Measurements from ENCODE around the gene NECAP2. TPM values are rescaled to one million over a fixed set of nuclear protein-coding genes. Genes with fewer than 3 reads are reported as not detected.
A peak's percentile ranks its signal among the peaks of the same experiment; 100 is the strongest.

The NECAP2 gene
- total and polyA plus RNA-seq, 10 of the 15 experiments (the other 5 are each of a cell fraction or from before 2014, with no cell fraction given) = 16.3 to 98.0 (median 57.4) TPM

DNA sequence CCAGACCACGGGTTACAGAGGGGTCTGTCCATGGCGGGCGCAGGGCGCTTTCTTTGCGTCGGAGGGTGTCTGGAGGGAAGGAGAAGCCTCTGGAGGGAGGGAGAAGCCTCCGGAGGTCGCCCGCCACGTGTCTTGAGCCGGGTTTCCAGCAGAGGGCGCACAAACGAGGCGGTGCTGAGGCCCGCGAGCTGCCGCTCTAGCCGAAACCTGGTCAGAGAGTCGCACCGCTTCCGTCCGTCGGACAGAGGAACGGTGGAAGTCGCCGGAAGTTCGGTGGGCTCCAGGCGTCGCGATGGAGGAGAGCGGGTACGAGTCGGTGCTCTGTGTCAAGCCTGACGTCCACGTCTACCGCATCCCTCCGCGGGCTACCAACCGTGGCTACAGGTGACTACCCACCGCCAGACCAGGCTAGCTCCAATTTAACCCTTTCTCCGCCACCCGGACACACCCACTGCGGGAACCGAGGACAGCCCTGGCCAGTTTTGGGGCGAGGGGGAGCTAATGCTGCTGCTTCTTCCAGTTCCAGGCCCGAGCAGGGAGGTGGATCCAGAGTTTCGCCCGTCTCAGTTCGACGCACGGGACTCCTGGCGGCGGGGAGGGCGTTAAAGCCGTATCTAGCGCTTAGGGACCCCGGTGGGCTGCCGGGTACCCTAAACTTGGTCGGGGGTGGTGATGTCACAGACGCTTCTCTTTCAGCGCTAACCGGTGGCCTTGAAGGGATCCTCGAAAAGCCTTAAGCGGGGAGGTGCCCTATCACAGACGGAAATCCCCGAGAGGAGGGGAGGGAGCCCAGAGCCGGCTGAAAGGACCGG, at the start of gene NECAP2 (continued):
- TF ChIP-seq, protein P1, sequence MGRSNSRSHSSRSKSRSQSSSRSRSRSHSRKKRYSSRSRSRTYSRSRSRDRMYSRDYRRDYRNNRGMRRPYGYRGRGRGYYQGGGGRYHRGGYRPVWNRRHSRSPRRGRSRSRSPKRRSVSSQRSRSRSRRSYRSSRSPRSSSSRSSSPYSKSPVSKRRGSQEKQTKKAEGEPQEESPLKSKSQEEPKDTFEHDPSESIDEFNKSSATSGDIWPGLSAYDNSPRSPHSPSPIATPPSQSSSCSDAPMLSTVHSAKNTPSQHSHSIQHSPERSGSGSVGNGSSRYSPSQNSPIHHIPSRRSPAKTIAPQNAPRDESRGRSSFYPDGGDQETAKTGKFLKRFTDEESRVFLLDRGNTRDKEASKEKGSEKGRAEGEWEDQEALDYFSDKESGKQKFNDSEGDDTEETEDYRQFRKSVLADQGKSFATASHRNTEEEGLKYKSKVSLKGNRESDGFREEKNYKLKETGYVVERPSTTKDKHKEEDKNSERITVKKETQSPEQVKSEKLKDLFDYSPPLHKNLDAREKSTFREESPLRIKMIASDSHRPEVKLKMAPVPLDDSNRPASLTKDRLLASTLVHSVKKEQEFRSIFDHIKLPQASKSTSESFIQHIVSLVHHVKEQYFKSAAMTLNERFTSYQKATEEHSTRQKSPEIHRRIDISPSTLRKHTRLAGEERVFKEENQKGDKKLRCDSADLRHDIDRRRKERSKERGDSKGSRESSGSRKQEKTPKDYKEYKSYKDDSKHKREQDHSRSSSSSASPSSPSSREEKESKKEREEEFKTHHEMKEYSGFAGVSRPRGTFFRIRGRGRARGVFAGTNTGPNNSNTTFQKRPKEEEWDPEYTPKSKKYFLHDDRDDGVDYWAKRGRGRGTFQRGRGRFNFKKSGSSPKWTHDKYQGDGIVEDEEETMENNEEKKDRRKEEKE (IDR thresholded peaks at IDR 0.05) = no peak
- TF ChIP-seq BACH1 (IDR thresholded peaks at IDR 0.05; ENCODE audit: borderline replicate concordance) = peak; percentile 19; the same call in 1 of the 2 replicates
- TF ChIP-seq, protein P2, sequence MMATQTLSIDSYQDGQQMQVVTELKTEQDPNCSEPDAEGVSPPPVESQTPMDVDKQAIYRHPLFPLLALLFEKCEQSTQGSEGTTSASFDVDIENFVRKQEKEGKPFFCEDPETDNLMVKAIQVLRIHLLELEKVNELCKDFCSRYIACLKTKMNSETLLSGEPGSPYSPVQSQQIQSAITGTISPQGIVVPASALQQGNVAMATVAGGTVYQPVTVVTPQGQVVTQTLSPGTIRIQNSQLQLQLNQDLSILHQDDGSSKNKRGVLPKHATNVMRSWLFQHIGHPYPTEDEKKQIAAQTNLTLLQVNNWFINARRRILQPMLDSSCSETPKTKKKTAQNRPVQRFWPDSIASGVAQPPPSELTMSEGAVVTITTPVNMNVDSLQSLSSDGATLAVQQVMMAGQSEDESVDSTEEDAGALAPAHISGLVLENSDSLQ (IDR thresholded peaks at IDR 0.05) = 0 out of 2 replicates have a peak, but pooled peaks have one; percentile 43
- 0 out of 2 replicates have a peak, but pooled peaks have one; percentile 78 for TF ChIP-seq MTA3 (IDR thresholded peaks at IDR 0.05; ENCODE audit: borderline replicate concordance, low read length)
- TF ChIP-seq TCF3 (IDR thresholded peaks at IDR 0.05; ENCODE audit: borderline replicate concordance, insufficient read depth, low read depth, low read length) = 0 out of 2 replicates have a peak, but pooled peaks have one; percentile 35
- TF ChIP-seq, protein P3, sequence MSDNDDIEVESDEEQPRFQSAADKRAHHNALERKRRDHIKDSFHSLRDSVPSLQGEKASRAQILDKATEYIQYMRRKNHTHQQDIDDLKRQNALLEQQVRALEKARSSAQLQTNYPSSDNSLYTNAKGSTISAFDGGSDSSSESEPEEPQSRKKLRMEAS (IDR thresholded peaks at IDR 0.05; ENCODE audit: low read depth, low read length) = peak; percentile 97
- TF ChIP-seq CBX3 (IDR thresholded peaks at IDR 0.05; ENCODE audit: borderline replicate concordance, low read depth) = no peak
- TF ChIP-seq, protein P4, sequence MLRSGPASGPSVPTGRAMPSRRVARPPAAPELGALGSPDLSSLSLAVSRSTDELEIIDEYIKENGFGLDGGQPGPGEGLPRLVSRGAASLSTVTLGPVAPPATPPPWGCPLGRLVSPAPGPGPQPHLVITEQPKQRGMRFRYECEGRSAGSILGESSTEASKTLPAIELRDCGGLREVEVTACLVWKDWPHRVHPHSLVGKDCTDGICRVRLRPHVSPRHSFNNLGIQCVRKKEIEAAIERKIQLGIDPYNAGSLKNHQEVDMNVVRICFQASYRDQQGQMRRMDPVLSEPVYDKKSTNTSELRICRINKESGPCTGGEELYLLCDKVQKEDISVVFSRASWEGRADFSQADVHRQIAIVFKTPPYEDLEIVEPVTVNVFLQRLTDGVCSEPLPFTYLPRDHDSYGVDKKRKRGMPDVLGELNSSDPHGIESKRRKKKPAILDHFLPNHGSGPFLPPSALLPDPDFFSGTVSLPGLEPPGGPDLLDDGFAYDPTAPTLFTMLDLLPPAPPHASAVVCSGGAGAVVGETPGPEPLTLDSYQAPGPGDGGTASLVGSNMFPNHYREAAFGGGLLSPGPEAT (IDR thresholded peaks at IDR 0.05; ENCODE audit: low read depth) = peak; percentile 77; the same call in 1 of the 2 replicates
- no peak for TF ChIP-seq BRCA1 (IDR thresholded peaks at IDR 0.05; ENCODE audit: low read depth, low read length)
- TF ChIP-seq HCFC1 (IDR thresholded peaks at IDR 0.05; ENCODE audit: low read length) = peak; percentile 68
- TF ChIP-seq BMI1 (IDR thresholded peaks at IDR 0.05; ENCODE audit: borderline replicate concordance) = no peak
- peak; percentile 66; the same call in 1 of the 2 replicates for TF ChIP-seq SMAD5 (IDR thresholded peaks at IDR 0.05; ENCODE audit: low read depth)
- peak; percentile 90 for TF ChIP-seq MYC (IDR thresholded peaks at IDR 0.05; ENCODE audit: insufficient read depth, insufficient read length, insufficient replicate concordance, low read length, severe bottlenecking)
- TF ChIP-seq YY1 (IDR thresholded peaks at IDR 0.05; ENCODE audit: low read depth, low read length) = peak; percentile 90
- peak; percentile 90 for TF ChIP-seq GABPA (IDR thresholded peaks at IDR 0.05; ENCODE audit: low read depth)
- TF ChIP-seq, protein P5, sequence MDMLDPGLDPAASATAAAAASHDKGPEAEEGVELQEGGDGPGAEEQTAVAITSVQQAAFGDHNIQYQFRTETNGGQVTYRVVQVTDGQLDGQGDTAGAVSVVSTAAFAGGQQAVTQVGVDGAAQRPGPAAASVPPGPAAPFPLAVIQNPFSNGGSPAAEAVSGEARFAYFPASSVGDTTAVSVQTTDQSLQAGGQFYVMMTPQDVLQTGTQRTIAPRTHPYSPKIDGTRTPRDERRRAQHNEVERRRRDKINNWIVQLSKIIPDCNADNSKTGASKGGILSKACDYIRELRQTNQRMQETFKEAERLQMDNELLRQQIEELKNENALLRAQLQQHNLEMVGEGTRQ (IDR thresholded peaks at IDR 0.05; ENCODE audit: borderline replicate concordance, low read depth, low read length) = peak; percentile 13
- no peak for TF ChIP-seq RBBP5 (conservative IDR thresholded peaks at IDR 0.05)
- no peak for TF ChIP-seq WRNIP1 (IDR thresholded peaks at IDR 0.05; ENCODE audit: borderline replicate concordance, low read depth, low read length)
- TF ChIP-seq, protein P6, sequence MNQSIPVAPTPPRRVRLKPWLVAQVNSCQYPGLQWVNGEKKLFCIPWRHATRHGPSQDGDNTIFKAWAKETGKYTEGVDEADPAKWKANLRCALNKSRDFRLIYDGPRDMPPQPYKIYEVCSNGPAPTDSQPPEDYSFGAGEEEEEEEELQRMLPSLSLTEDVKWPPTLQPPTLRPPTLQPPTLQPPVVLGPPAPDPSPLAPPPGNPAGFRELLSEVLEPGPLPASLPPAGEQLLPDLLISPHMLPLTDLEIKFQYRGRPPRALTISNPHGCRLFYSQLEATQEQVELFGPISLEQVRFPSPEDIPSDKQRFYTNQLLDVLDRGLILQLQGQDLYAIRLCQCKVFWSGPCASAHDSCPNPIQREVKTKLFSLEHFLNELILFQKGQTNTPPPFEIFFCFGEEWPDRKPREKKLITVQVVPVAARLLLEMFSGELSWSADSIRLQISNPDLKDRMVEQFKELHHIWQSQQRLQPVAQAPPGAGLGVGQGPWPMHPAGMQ (IDR thresholded peaks at IDR 0.05; ENCODE audit: borderline replicate concordance) = no peak
- TF ChIP-seq CBFB (IDR thresholded peaks at IDR 0.05; ENCODE audit: low read depth) = peak; percentile 72; the same call in 1 of the 2 replicates
- peak; percentile 87; the same call in 1 of the 2 replicates for TF ChIP-seq TAF1 (IDR thresholded peaks at IDR 0.05; ENCODE audit: borderline replicate concordance, low read depth, low read length)

All from GM12878 (cell line).